ENCODE measurements around the gene C3orf80. TPM values are rescaled to one million over a fixed set of nuclear protein-coding genes. Genes with fewer than 3 reads are reported as not detected.

Gene C3orf80
- polyA plus RNA-seq, 1 donor (not counting 4 experiments of a cell fraction or from before 2014, with no cell fraction given): not detected

DNA sequence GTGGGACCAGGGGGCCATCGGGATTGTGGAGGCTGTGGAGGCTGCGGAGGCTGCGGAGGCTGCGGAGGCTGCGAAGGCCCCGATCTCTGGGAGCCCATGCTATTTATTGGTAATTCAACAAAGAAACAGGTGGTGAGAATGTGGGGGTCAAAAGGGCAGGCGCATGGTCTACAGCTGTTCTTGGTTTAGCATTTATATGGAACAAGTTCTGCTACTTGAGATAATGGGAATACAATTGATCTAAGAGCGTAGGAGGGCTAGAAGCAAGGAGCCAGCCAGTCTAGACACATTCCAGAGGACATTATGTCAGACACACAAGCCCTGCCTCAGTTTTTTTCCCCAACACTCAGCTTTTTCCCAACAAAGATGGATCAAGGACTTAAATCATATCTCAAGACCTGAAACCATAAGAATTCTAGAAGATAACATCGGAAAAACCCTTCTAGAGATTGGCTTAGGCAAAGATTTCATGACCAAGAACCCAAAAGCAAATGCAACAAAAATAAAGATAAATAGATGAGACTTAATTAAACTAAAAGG, 20.1 kb downstream of the C3orf80 start:
- Histone ChIP-seq H3K4me3 (ENCODE audit: control insufficient read depth in 2 of 3, extremely low read depth in 1 of 3, insufficient read depth in 2 of 3, low read depth in 1 of 3, low read length in 3 of 3) (no peak overlapping the region), H3K9me3 (ENCODE audit: control insufficient read depth, low read depth, low read length) (no peaks in the 10 kb centered on the region), H3K27ac (ENCODE audit: control insufficient read depth, insufficient read depth, low read length) (no peak overlapping the region), H3K36me3 (ENCODE audit: control insufficient read depth in 2 of 2, extremely low read depth in 1 of 2, insufficient read depth in 2 of 2, low read length in 2 of 2) (no peaks in the 10 kb centered on the region), H3K4me2 (ENCODE audit: control insufficient read depth, extremely low read depth, insufficient read depth, low read depth, low read length) (no peak overlapping the region), H4K20me1 (ENCODE audit: control insufficient read depth, extremely low read depth, insufficient read depth, low read length) (no peaks in the 10 kb centered on the region), H3K79me2 (ENCODE audit: control insufficient read depth, insufficient read depth, low read length) (no peaks in the 10 kb centered on the region), H3K9ac (ENCODE audit: control insufficient read depth, extremely low read depth, insufficient read depth, low read length) (no peak overlapping the region), H3K4me1 (ENCODE audit: control insufficient read depth, extremely low read depth, insufficient read depth, low read length) (no peaks in the 10 kb centered on the region), H3K9me1 (ENCODE audit: control insufficient read depth, extremely low read depth, insufficient read depth, low read length) (no peaks in the 10 kb centered on the region), H2AFZ (ENCODE audit: control insufficient read depth, low read length) (no peak overlapping the region), H3K27me3 (ENCODE audit: control insufficient read depth, extremely low read depth, insufficient read depth, low read length) (peaks cover 3% of the 10 kb centered on the region)
- no peak for DNase-seq (ENCODE audit: low read depth, low spot score)
- FAIRE-seq: no peak
- dilution Hi-C loops (cut with MboI; ENCODE audit: extremely low pct_ligation_motif_present, low sequenced_read_pairs): no loop called here
- TF ChIP-seq CTCF (optimal IDR thresholded peaks at IDR 0.05 in 1 of 3, IDR thresholded peaks at IDR 0.05 in 1 of 3, conservative IDR thresholded peaks at IDR 0.05 in 1 of 3; ENCODE audit: extremely low read depth in 1 of 3, insufficient read depth in 2 of 3, low read length in 3 of 3): no peak
- no peak for TF ChIP-seq EZH2 (IDR thresholded peaks at IDR 0.05; ENCODE audit: low read length)

DNA sequence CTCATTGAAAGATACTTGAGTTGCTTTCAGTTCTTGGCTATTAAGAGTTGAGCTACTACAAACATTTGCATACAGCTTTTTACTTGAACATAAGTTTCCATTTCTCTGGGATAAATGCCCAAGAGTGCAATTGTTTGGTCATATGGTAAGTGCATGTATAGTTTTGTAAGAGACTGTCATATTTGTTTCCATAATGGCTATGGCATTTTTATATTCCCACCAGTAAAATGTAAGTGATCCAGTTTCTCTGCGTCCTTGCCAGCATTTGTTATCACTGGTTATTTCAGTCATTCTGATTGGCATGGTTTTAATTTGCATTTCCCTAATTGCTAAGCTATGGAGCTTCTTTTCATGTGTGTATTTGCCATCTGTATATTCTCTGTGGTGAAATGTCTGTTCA, 22.5 kb downstream of the C3orf80 start:
- TF ChIP-seq EZH2 (IDR thresholded peaks at IDR 0.05; ENCODE audit: low read length) (no peak), CTCF (optimal IDR thresholded peaks at IDR 0.05 in 1 of 3, IDR thresholded peaks at IDR 0.05 in 1 of 3, conservative IDR thresholded peaks at IDR 0.05 in 1 of 3; ENCODE audit: extremely low read depth in 1 of 3, insufficient read depth in 2 of 3, low read length in 3 of 3) (no peak)
- Histone ChIP-seq H3K4me2 (ENCODE audit: control insufficient read depth, extremely low read depth, insufficient read depth, low read depth, low read length) (no peak overlapping the region), H3K9me1 (ENCODE audit: control insufficient read depth, extremely low read depth, insufficient read depth, low read length) (no peaks in the 10 kb centered on the region), H3K79me2 (ENCODE audit: control insufficient read depth, insufficient read depth, low read length) (no peaks in the 10 kb centered on the region), H3K9me3 (ENCODE audit: control insufficient read depth, low read depth, low read length) (no peaks in the 10 kb centered on the region), H3K4me3 (ENCODE audit: control insufficient read depth in 2 of 3, extremely low read depth in 1 of 3, insufficient read depth in 2 of 3, low read depth in 1 of 3, low read length in 3 of 3) (no peak overlapping the region), H3K4me1 (ENCODE audit: control insufficient read depth, extremely low read depth, insufficient read depth, low read length) (no peaks in the 10 kb centered on the region), H3K36me3 (ENCODE audit: control insufficient read depth in 2 of 2, extremely low read depth in 1 of 2, insufficient read depth in 2 of 2, low read length in 2 of 2) (no peaks in the 10 kb centered on the region), H3K27ac (ENCODE audit: control insufficient read depth, insufficient read depth, low read length) (no peak overlapping the region), H3K27me3 (ENCODE audit: control insufficient read depth, extremely low read depth, insufficient read depth, low read length) (peaks cover 3% of the 10 kb centered on the region), H2AFZ (ENCODE audit: control insufficient read depth, low read length) (no peak overlapping the region), H4K20me1 (ENCODE audit: control insufficient read depth, extremely low read depth, insufficient read depth, low read length) (no peaks in the 10 kb centered on the region), H3K9ac (ENCODE audit: control insufficient read depth, extremely low read depth, insufficient read depth, low read length) (no peak overlapping the region)
- DNase-seq (ENCODE audit: low read depth, low spot score) (no peak), FAIRE-seq (no peak)
- dilution Hi-C loops (cut with MboI; ENCODE audit: extremely low pct_ligation_motif_present, low sequenced_read_pairs): no loop called here
